Measurements from ENCODE around the gene CKLF.
A peak's percentile ranks its signal among the peaks of the same experiment; 100 is the strongest.
"Not testable (repeated sequence)": the region's sequence is repeated elsewhere in the genome, so short reads cannot be mapped to it uniquely, and the experiment has no call there.

Gene CKLF, protein sequence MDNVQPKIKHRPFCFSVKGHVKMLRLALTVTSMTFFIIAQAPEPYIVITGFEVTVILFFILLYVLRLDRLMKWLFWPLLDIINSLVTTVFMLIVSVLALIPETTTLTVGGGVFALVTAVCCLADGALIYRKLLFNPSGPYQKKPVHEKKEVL

GRCh38 chr16:66552286-66553177 is at the start of gene CKLF:
Gene CKLF, plus strand, starts transcription at chr16:66552576. Its CDS starts 140 bp downstream, at chr16:66552716.
- DNase-seq (ENCODE audit: low read depth): peak; percentile 80

GRCh38 chr16:66503030-66503429 is 49.3 kb upstream of the CKLF start:
- DNase-seq (ENCODE audit: low read depth): no peak

- DNase-seq (ENCODE audit: low read depth): no peak
Measured at GRCh38 chr16:66503612-66504011, 48.8 kb upstream of the CKLF start.

DNA sequence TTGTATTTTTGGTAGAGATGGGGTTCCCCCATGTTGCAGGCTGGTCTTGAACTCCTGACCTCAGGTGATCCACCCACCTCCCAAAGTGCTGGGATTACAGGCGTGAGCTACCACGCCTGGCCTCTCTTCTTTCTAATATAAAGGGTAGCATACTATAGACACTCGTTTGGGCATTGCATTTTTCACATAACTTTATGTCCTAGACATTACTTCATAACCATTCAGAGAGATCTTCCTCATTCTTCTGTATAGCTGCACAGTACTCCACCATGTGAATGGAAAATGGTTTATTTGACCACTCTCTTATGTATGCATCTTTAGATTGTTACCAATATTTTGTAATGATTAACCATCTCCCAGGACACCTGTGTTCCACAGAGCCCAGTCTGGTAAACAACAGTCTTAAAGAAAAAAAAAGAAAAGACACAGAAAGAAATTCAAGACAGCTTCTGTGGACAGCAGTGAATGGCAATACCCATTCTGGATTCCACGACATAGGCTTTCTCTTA is 44.6 kb upstream of the CKLF start:
- no peak for DNase-seq (ENCODE audit: low read depth)

- DNase-seq (ENCODE audit: low read depth): no peak
Measured at GRCh38 chr16:66508248-66508913, 44.0 kb upstream of the CKLF start.

DNA sequence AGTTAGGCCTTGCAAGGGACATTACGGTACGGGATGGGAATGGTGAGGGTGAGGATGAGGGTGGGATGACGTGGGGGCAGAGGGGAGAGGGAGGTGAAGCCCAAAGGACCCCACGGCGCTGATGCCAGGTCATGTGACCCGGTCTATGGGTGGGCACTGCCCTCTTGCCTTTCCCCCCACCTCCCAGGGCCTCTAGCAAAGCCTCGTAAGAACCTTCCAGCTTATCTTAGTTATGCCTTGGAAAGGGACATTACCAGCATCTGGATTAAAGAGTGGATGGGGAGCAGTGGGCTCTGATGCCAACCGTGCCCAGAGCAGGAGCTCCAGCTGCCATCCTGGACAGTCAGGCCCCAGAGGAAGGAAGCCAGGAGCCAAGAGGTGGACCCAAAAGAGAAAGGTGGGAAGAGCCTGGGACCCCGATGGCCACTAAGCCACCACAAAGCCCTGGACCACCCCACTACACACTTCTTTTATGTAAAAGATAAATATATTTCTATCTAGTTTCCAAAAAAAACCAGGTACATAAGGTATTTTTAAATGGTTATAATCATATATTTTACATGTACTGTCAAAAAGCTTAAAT is 43.4 kb upstream of the CKLF start:
- no peak for DNase-seq (ENCODE audit: low read depth)

GRCh38 chr16:66509576-66509975 is 42.8 kb upstream of the CKLF start:
- DNase-seq (ENCODE audit: low read depth): no peak

DNA sequence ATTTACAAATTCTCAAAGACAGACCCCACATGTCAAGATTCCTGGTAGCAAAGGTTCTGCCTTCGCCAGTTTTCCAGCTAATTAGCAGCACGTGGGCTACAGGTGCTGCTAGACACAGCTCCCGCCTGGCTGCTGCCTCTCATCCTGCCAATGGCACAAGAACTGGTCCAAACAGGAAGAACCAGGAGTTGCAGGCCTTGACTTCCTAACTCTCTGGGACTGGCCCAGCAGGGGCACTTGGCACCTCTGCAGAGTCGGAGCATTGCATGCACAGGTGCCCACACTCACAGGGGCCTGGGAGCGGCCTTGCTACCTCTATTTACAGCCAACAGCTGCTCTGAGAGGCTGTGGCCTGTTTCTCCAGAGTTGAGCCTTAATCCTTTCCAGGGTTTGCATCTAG is 42.1 kb upstream of the CKLF start:
- DNase-seq (ENCODE audit: low read depth): no peak

- DNase-seq (ENCODE audit: low read depth): no peak
Measured at GRCh38 chr16:66510711-66511601, 41.4 kb upstream of the CKLF start.

DNA sequence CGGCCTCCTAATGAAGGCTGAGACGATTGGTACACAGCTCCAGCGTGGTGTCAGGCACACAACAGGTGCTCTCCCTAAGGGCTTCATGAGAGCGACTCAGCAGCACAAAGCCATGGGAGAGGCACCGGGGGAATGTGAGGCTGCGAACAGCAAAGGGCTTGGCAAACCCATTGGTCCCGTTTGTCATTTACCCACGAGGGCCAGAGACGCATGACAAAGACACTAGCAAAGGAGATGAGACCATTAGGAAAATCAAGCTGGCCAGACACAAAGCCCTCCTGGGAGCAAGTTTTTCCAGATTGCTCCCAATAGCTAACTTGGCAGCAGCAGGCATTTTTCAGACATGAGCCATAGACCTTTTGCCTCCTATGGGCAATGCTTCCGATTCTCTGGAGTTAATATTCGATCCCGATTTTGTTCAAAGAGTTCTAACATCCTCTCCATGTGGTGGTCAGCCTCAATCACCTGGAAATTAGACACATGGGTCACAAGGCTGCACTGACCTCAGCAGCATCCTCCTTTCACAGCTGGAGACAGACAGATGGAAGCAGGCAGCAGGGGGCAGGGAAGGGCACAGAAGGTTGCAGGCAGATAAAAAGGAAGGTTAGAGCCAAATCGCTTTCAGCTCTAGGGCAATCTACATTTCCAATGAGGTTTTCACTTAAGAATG is 40.6 kb upstream of the CKLF start:
- no peak for DNase-seq (ENCODE audit: low read depth)

- DNase-seq (ENCODE audit: low read depth): no peak
Measured at GRCh38 chr16:66512272-66513110, 39.9 kb upstream of the CKLF start.

GRCh38 chr16:66513111-66513723 is 39.2 kb upstream of the CKLF start:
- no peak for DNase-seq (ENCODE audit: low read depth)

GRCh38 chr16:66514391-66514790 is 38.0 kb upstream of the CKLF start:
- DNase-seq (ENCODE audit: low read depth): not testable (repeated sequence)

GRCh38 chr16:66514980-66515595 is 37.3 kb upstream of the CKLF start:
- not testable (repeated sequence) for DNase-seq (ENCODE audit: low read depth)

GRCh38 chr16:66515596-66516508 is 36.5 kb upstream of the CKLF start:
- DNase-seq (ENCODE audit: low read depth): no peak

DNA sequence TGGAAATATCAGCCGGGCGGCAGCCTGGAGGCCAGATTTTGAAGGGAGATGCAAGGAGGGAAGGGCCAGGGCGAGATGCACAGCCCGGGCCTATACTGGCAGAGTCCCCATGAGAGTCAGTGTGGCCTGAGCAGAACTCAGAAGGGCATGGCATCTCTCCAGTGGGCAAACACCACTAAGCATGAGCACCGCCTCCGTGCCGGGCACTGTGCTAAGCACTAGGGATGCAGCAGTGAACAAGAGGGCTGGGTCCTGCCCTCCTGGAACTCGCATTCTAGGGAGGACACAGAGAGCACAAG is 35.9 kb upstream of the CKLF start:
- DNase-seq (ENCODE audit: low read depth): no peak

- DNase-seq (ENCODE audit: low read depth): peak; percentile 67
Measured at GRCh38 chr16:66516808-66517585, 35.4 kb upstream of the CKLF start.

Data from activated gamma-delta T cell treated with anti-CD3 and anti-CD28 coated beads, Interleukin-2, amount 50 U/mL, for 16 hours (primary cell).